HG02970 (cell line): ENCODE data around the gene CFTR.
"Not testable (repeated sequence)": the region's sequence is repeated elsewhere in the genome, so short reads cannot be mapped to it uniquely, and the experiment has no call there.

Experiments
- ATAC-seq: cut with Tn5 transposase; IDR thresholded peaks from one replicate; pipeline ENCODE4 v1.9.1; 2021; ENCODE audit warnings: mild to moderate bottlenecking, moderate library complexity, moderate number of reproducible peaks; ENCODE audit not compliant: unreplicated experiment, low FRiP score

Gene CFTR

GRCh38 chr7:117479225-117480054, at the start of gene CFTR:
TSS of gene CFTR (plus strand) at chr7:117480025. CDS start at chr7:117480095, 70 bp downstream.
- no peak for ATAC-seq

GRCh38 chr7:117435475-117436043, 44.3 kb upstream of the CFTR start:
- ATAC-seq: peak; percentile 84

GRCh38 chr7:117444646-117445045, 35.2 kb upstream of the CFTR start:
- ATAC-seq: no peak

- no peak for ATAC-seq
Observed at GRCh38 chr7:117445206-117445605, 34.6 kb upstream of the CFTR start.

GRCh38 chr7:117446220-117446815, 33.5 kb upstream of the CFTR start:
- ATAC-seq: no peak

GRCh38 chr7:117448655-117449054, 31.2 kb upstream of the CFTR start:
- ATAC-seq: no peak

- ATAC-seq: no peak
Observed at GRCh38 chr7:117458977-117459583, 20.7 kb upstream of the CFTR start.

GRCh38 chr7:117459735-117460134, 20.1 kb upstream of the CFTR start:
- ATAC-seq: no peak

GRCh38 chr7:117460815-117461214, 19.0 kb upstream of the CFTR start:
- not testable (repeated sequence) for ATAC-seq

GRCh38 chr7:117468174-117468573, 11.7 kb upstream of the CFTR start:
- ATAC-seq: no peak

GRCh38 chr7:117470777-117471176, 9.0 kb upstream of the CFTR start:
- ATAC-seq: no peak

GRCh38 chr7:117472335-117472734, 7.5 kb upstream of the CFTR start:
- no peak for ATAC-seq

- ATAC-seq: no peak
Observed at GRCh38 chr7:117476557-117477215, 3.1 kb upstream of the CFTR start.

- no peak for ATAC-seq
Observed at GRCh38 chr7:117478836-117479224, 995 bp upstream of the CFTR start.

GRCh38 chr7:117480055-117480362, 184 bp downstream of the CFTR start:
- no peak for ATAC-seq

GRCh38 chr7:117480978-117481377, 1.2 kb downstream of the CFTR start:
- no peak for ATAC-seq

- no peak for ATAC-seq
Observed at GRCh38 chr7:117485118-117485620, 5.3 kb downstream of the CFTR start.

GRCh38 chr7:117489016-117489415, 9.2 kb downstream of the CFTR start:
- no peak for ATAC-seq

GRCh38 chr7:117489430-117489829, 9.6 kb downstream of the CFTR start:
- ATAC-seq: no peak

GRCh38 chr7:117489911-117490310, 10.1 kb downstream of the CFTR start:
- ATAC-seq: no peak

- ATAC-seq: no peak
Observed at GRCh38 chr7:117492649-117493048, 12.8 kb downstream of the CFTR start.
